NCI-H2171 (cell line): ENCODE data around the gene WSCD2.

Experiments
- DNase-seq: peaks from one replicate; lab custom pipeline; 2025; lab: John Stamatoyannopoulos, UW

The WSCD2 gene

GRCh38 chr12:108128221-108129016 is 669 bp upstream of the WSCD2 start:
- no peak for DNase-seq

- no peak for DNase-seq
Measured at GRCh38 chr12:108131035-108131434, 1.9 kb downstream of the WSCD2 start.

- DNase-seq = no peak
Measured at GRCh38 chr12:108131657-108132126, 2.6 kb downstream of the WSCD2 start.

GRCh38 chr12:108133482-108133881 is 4.4 kb downstream of the WSCD2 start:
- DNase-seq = peak; percentile 7

GRCh38 chr12:108134744-108135143 is 5.7 kb downstream of the WSCD2 start:
- DNase-seq = no peak

GRCh38 chr12:108135627-108136026 is 6.5 kb downstream of the WSCD2 start:
- no peak for DNase-seq

- DNase-seq = no peak
Measured at GRCh38 chr12:108136697-108137096, 7.6 kb downstream of the WSCD2 start.

- DNase-seq = no peak
Measured at GRCh38 chr12:108139454-108139853, 10.4 kb downstream of the WSCD2 start.

GRCh38 chr12:108140501-108140900 is 11.4 kb downstream of the WSCD2 start:
- no peak for DNase-seq

GRCh38 chr12:108141600-108142130 is 12.6 kb downstream of the WSCD2 start:
- DNase-seq = no peak

- no peak for DNase-seq
Measured at GRCh38 chr12:108143144-108143543, 14.1 kb downstream of the WSCD2 start.

- DNase-seq = no peak
Measured at GRCh38 chr12:108144080-108144479, 15.0 kb downstream of the WSCD2 start.

GRCh38 chr12:108145011-108145410 is 15.9 kb downstream of the WSCD2 start:
- no peak for DNase-seq

- DNase-seq = no peak
Measured at GRCh38 chr12:108146035-108146893, 17.2 kb downstream of the WSCD2 start.

- no peak for DNase-seq
Measured at GRCh38 chr12:108147279-108147678, 18.2 kb downstream of the WSCD2 start.

- DNase-seq = no peak
Measured at GRCh38 chr12:108148521-108149074, 19.5 kb downstream of the WSCD2 start.

GRCh38 chr12:108150436-108150835 is 21.3 kb downstream of the WSCD2 start:
- DNase-seq = no peak

- no peak for DNase-seq
Measured at GRCh38 chr12:108151533-108152169, 22.6 kb downstream of the WSCD2 start.

- no peak for DNase-seq
Measured at GRCh38 chr12:108152170-108152538, 23.1 kb downstream of the WSCD2 start.

GRCh38 chr12:108156717-108157116 is 27.6 kb downstream of the WSCD2 start:
- DNase-seq = no peak

- DNase-seq = no peak
Measured at GRCh38 chr12:108157870-108158459, 28.9 kb downstream of the WSCD2 start.

GRCh38 chr12:108162207-108162606 is 33.1 kb downstream of the WSCD2 start:
- no peak for DNase-seq
